ENCODE measurements around the gene EFCAB14.
"Not testable (repeated sequence)": the region's sequence is repeated elsewhere in the genome, so short reads cannot be mapped to it uniquely, and the experiment has no call there.

Gene EFCAB14

GRCh38 chr1:46682064-46682463 lies 36.9 kb downstream of the EFCAB14 start:
- no peak for DNase-seq

GRCh38 chr1:46681333-46682034 lies 37.4 kb downstream of the EFCAB14 start:
- no peak for DNase-seq

GRCh38 chr1:46679789-46680573 lies 38.9 kb downstream of the EFCAB14 start:
- no peak for DNase-seq

- no peak for DNase-seq
Observed at GRCh38 chr1:46677339-46677738, 41.6 kb downstream of the EFCAB14 start.

- DNase-seq: no peak
Observed at GRCh38 chr1:46676531-46676930, 42.4 kb downstream of the EFCAB14 start.

GRCh38 chr1:46675549-46676314 lies 43.2 kb downstream of the EFCAB14 start:
- DNase-seq: no peak

- no peak for DNase-seq
Observed at GRCh38 chr1:46673749-46674182, 45.1 kb downstream of the EFCAB14 start.

GRCh38 chr1:46672696-46673095 lies 46.2 kb downstream of the EFCAB14 start:
- no peak for DNase-seq

- no peak for DNase-seq
Observed at GRCh38 chr1:46671554-46671953, 47.4 kb downstream of the EFCAB14 start, which contains the start of gene TEX38. TSS of gene TEX38 (plus strand) at chr1:46671854. CDS start at chr1:46671935, 81 bp downstream.

GRCh38 chr1:46670134-46670533 lies 48.8 kb downstream of the EFCAB14 start:
- no peak for DNase-seq

- DNase-seq: peak; percentile 59
Observed at GRCh38 chr1:46667782-46668760, 50.8 kb downstream of the EFCAB14 start, which contains the start of gene ATPAF1. TSS of gene ATPAF1 (minus strand) at chr1:46668364. CDS start at chr1:46668322, 42 bp downstream.

- no peak for DNase-seq
Observed at GRCh38 chr1:46665983-46666382, 52.9 kb downstream of the EFCAB14 start.

GRCh38 chr1:46662919-46663318 lies 56.0 kb downstream of the EFCAB14 start:
- DNase-seq: not testable (repeated sequence)

- DNase-seq: not testable (repeated sequence)
Observed at GRCh38 chr1:46660116-46660515, 58.8 kb downstream of the EFCAB14 start.

GRCh38 chr1:46659307-46659870 lies 59.5 kb downstream of the EFCAB14 start:
- no peak for DNase-seq

GRCh38 chr1:46657775-46658174 lies 61.1 kb downstream of the EFCAB14 start:
- no peak for DNase-seq

GRCh38 chr1:46656643-46657042 lies 62.3 kb downstream of the EFCAB14 start:
- no peak for DNase-seq

- no peak for DNase-seq
Observed at GRCh38 chr1:46655848-46656247, 63.1 kb downstream of the EFCAB14 start.

- DNase-seq: not testable (repeated sequence)
Observed at GRCh38 chr1:46654698-46655097, 64.2 kb downstream of the EFCAB14 start.

- no peak for DNase-seq
Observed at GRCh38 chr1:46654012-46654411, 64.9 kb downstream of the EFCAB14 start.

- no peak for DNase-seq
Observed at GRCh38 chr1:46653405-46653958, 65.4 kb downstream of the EFCAB14 start.
